Liver (tissue), 3 donors: ENCODE measurements around the gene SCD5.

Experiments
- ATF3 ChIP-seq: IDR thresholded peaks from 2 replicates; pipeline ENCODE4 v1.6.1; 2016; ENCODE audit warnings: antibody characterized with exemption
- CTCF ChIP-seq: fragments of 150-350 bp; IDR thresholded peaks from 2 replicates; pipeline ENCODE4 v1.5.1; 2017; ENCODE audit warnings: improper control_type of control experiment, low read depth, low read length; ENCODE audit not compliant: missing input control
- EGR1 ChIP-seq, 2 donors: IDR thresholded peaks; 2 replicates each; pipeline ENCODE4 v1.6.1; 2016 to 2018; ENCODE audit warnings: antibody characterized with exemption in 2 of 2, low read depth in 2 of 2
- FOXA1 ChIP-seq: IDR thresholded peaks from 2 replicates; pipeline ENCODE4 v1.6.1; 2016; ENCODE audit warnings: antibody characterized with exemption
- GABPA ChIP-seq, 2 donors: IDR thresholded peaks in 1 of 2; conservative IDR thresholded peaks in 1 of 2; 2 replicates each; pipeline ENCODE4 v1.6.1; 2016; ENCODE audit warnings: antibody characterized with exemption in 2 of 2, mild to moderate bottlenecking in 1 of 2, moderate library complexity in 1 of 2
- HNF4A ChIP-seq, 2 donors: conservative IDR thresholded peaks; 2 replicates each; pipeline ENCODE4 v1.6.1; 2016; ENCODE audit warnings: antibody characterized with exemption in 2 of 2, mild to moderate bottlenecking in 2 of 2
- HNF4G ChIP-seq: IDR thresholded peaks from 2 replicates; pipeline ENCODE4 v1.6.1; 2016; ENCODE audit warnings: antibody characterized with exemption
- JUND ChIP-seq, 2 donors: IDR thresholded peaks; 2 replicates each; pipeline ENCODE4 v1.6.1; 2016; ENCODE audit warnings: antibody characterized with exemption in 2 of 2
- RAD21 ChIP-seq, 2 donors: IDR thresholded peaks; 2 replicates each; pipeline ENCODE4 v1.6.1; 2016; ENCODE audit warnings: antibody characterized with exemption in 2 of 2, mild to moderate bottlenecking in 2 of 2
- REST ChIP-seq: IDR thresholded peaks from 2 replicates; pipeline ENCODE4 v1.6.1; 2016; ENCODE audit warnings: antibody characterized with exemption, mild to moderate bottlenecking
- RXRA ChIP-seq, 2 donors: IDR thresholded peaks; 2 replicates each; pipeline ENCODE4 v1.6.1; 2017 to 2018; ENCODE audit warnings: antibody characterized with exemption in 2 of 2, mild to moderate bottlenecking in 1 of 2
- SP1 ChIP-seq: IDR thresholded peaks from 2 replicates; pipeline ENCODE4 v1.6.1; 2018; ENCODE audit warnings: antibody characterized with exemption, mild to moderate bottlenecking
- TAF1 ChIP-seq: conservative IDR thresholded peaks from 2 replicates; pipeline ENCODE4 v1.6.1; 2016; ENCODE audit warnings: antibody characterized with exemption, mild to moderate bottlenecking
- YY1 ChIP-seq: IDR thresholded peaks from 2 replicates; pipeline ENCODE4 v1.6.1; 2016; ENCODE audit warnings: antibody characterized with exemption, mild to moderate bottlenecking
- donor health status: healthy.
- donor health status: healthy.

GRCh38 chr4:82791179-82791578 is 7.4 kb downstream of the SCD5 start:
- TF ChIP-seq REST (no peak), CTCF (no peak), RAD21 (IDR thresholded peaks at IDR 0.05) (no peak), ATF3 (no peak), JUND (IDR thresholded peaks at IDR 0.05) (no peak), FOXA1 (no peak), RXRA (IDR thresholded peaks at IDR 0.05) (no peak), YY1 (no peak), SP1 (no peak), HNF4A (conservative IDR thresholded peaks at IDR 0.05) (no peak), TAF1 (no peak), EGR1 (IDR thresholded peaks at IDR 0.05; ENCODE audit: low read depth in 2 of 2) (no peak), GABPA (IDR thresholded peaks at IDR 0.05 in 1 of 2, conservative IDR thresholded peaks at IDR 0.05 in 1 of 2) (no peak), HNF4G (no peak)
